ENCODE measurements around the gene CYB5A. TPM values are rescaled to one million over a fixed set of nuclear protein-coding genes. Genes with fewer than 3 reads are reported as not detected.

The CYB5A gene
- total and polyA plus RNA-seq, 2 experiments from 2014 or later: 273 to 457 TPM

DNA sequence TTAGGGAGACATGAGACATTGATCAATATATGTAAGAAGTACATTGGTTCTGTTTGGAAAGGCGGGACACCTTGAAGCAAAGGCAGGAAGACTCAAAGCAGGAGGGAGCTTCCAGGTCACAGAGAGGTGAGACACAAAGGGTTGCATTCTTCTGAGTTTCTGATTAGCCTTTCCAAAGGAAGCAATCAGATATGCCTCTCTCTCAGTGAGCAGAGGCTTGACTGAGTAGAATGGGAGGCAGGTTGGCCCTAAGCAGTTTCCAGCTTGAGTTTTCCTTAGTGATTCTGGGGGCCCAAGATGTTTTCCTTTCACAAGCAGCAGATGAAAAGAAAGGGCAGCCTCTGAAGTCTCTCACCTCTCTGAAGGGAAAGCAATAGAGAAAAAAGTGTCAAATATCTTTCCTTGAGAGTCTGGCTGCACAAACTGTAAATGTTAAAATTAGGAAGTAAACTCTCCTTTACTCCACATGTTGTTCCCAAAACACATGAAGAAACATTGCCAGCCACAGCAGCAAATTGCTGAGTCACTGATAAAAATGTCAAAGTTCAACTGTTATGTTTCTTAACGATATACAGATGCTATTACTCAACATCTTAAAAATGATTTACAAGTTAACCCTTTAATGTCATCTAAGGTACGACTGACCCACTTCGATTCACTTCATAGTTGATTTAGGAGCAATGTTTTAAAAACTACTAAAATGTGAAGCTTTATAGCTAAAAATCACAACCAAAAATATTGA, 40.3 kb downstream of the CYB5A start:
- H3K9me2 ChIP-seq (replicated peaks; ENCODE audit: insufficient read depth): no peaks in the 10 kb centered on the region
- DNase-seq (ENCODE audit: low spot score): peak; percentile 46
- WGBS (ENCODE audit: low lambda C conversion rate, missing lambda C conversion rate): 35% methylated on average over 4 of the region's 4 CpGs
- H3K36me3 ChIP-seq (replicated peaks; ENCODE audit: insufficient read depth, low read depth): no peaks in the 10 kb centered on the region
- no peak overlapping the region for H3K4me3 ChIP-seq
- H3K4me1 ChIP-seq (ENCODE audit: insufficient read depth): peaks cover 34% of the 10 kb centered on the region
- H3K9me3 ChIP-seq (ENCODE audit: low read depth): no peaks in the 10 kb centered on the region
- TF ChIP-seq EZH2phosphoT487 (IDR thresholded peaks at IDR 0.05; ENCODE audit: low read depth, severe bottlenecking, unreplicated experiment) (no peak), EZH2 (IDR thresholded peaks at IDR 0.05; ENCODE audit: borderline replicate concordance) (no peak)
- TF ChIP-seq, protein P1, sequence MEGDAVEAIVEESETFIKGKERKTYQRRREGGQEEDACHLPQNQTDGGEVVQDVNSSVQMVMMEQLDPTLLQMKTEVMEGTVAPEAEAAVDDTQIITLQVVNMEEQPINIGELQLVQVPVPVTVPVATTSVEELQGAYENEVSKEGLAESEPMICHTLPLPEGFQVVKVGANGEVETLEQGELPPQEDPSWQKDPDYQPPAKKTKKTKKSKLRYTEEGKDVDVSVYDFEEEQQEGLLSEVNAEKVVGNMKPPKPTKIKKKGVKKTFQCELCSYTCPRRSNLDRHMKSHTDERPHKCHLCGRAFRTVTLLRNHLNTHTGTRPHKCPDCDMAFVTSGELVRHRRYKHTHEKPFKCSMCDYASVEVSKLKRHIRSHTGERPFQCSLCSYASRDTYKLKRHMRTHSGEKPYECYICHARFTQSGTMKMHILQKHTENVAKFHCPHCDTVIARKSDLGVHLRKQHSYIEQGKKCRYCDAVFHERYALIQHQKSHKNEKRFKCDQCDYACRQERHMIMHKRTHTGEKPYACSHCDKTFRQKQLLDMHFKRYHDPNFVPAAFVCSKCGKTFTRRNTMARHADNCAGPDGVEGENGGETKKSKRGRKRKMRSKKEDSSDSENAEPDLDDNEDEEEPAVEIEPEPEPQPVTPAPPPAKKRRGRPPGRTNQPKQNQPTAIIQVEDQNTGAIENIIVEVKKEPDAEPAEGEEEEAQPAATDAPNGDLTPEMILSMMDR (IDR thresholded peaks at IDR 0.05; ENCODE audit: poor library complexity): no peak
- H3K27ac ChIP-seq: peak overlapping the region; percentile 76
- no peaks in the 10 kb centered on the region for H3K79me2 ChIP-seq
- peak overlapping the region; percentile 13 for H3K4me2 ChIP-seq
- H2AFZ ChIP-seq: no peak overlapping the region
- H4K20me1 ChIP-seq (ENCODE audit: insufficient read depth, poor library complexity, severe bottlenecking): no peaks in the 10 kb centered on the region
- H3K27me3 ChIP-seq: no peaks in the 10 kb centered on the region

DNA sequence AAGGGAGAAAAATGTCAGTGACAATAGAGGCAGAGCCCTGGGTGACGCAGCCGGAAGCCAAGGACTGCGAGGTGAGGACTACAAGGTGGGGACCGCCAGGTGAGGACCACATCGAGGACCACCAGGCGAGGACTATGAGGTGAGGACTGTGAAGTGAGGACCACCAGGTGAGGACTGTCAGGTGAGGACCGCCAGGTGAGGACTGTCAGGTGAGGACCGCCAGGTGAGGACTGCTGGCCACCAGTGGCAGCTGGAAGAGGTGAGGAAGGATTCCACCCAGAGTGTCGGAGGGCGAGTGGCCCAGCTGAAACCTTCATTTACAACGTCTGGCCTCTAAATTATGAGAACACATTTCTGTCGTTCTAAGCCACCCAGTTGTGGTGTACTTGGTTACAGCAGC, 41.6 kb downstream of the CYB5A start:
- Histone ChIP-seq H2AFZ (no peak overlapping the region), H3K4me3 (no peak overlapping the region), H3K9me2 (replicated peaks; ENCODE audit: insufficient read depth) (no peaks in the 10 kb centered on the region), H3K27me3 (no peaks in the 10 kb centered on the region), H3K9me3 (ENCODE audit: low read depth) (no peaks in the 10 kb centered on the region), H3K36me3 (replicated peaks; ENCODE audit: insufficient read depth, low read depth) (no peaks in the 10 kb centered on the region), H3K4me1 (ENCODE audit: insufficient read depth) (peaks cover 22% of the 10 kb centered on the region), H3K4me2 (no peak overlapping the region), H4K20me1 (ENCODE audit: insufficient read depth, poor library complexity, severe bottlenecking) (no peaks in the 10 kb centered on the region), H3K79me2 (no peaks in the 10 kb centered on the region), H3K27ac (peak overlapping the region; percentile 76)
- no peak for DNase-seq (ENCODE audit: low spot score)
- 95% methylated on average over 12 of the region's 12 CpGs for WGBS (ENCODE audit: low lambda C conversion rate, missing lambda C conversion rate)
- TF ChIP-seq EZH2 (IDR thresholded peaks at IDR 0.05; ENCODE audit: borderline replicate concordance) (no peak), EZH2phosphoT487 (IDR thresholded peaks at IDR 0.05; ENCODE audit: low read depth, severe bottlenecking, unreplicated experiment) (no peak)
- TF ChIP-seq, protein P1 (IDR thresholded peaks at IDR 0.05; ENCODE audit: poor library complexity): no peak

DNA sequence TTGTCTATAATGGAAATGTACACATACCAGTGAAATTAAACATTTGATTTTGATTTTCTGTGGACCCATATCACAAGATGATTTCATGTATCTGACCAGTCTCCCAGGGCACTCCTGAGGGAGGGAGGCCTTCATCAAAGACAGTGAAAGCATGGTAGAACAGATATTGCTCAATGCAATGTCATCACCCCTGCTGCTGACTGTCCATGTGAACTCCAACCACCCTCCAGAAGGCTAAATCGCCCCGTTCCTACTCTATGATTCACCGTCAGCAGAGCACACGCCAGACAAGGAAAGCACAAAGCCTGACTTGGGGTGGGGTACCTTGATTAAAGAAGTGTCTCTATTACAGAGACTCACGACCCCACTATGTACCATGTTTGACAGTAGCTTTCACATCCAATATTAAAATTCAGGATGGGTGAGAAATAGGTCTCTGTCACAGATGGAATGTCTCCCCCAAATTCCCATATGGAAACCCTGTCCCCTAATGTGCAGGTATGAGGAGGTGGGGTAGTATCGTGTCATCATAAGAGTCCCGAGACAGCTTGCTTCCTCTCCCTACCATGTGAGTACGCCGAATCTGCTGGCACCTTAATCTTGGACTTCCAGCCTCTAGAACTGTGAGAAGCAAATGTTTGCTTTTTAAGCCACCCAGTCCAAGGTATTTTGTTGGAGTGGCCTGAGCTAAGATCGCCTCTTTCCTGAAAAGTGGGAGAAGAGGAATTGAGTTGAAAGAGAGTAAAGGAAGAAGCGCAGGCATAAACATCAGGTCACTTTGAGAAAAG, 42.4 kb downstream of the CYB5A start:
- WGBS (ENCODE audit: low lambda C conversion rate, missing lambda C conversion rate): 70% methylated on average over 11 of the region's 11 CpGs
- peaks cover 22% of the 10 kb centered on the region for H3K4me1 ChIP-seq (ENCODE audit: insufficient read depth)
- no peaks in the 10 kb centered on the region for H3K79me2 ChIP-seq
- no peak overlapping the region for H3K4me3 ChIP-seq
- no peak overlapping the region for H3K4me2 ChIP-seq
- TF ChIP-seq EZH2phosphoT487 (IDR thresholded peaks at IDR 0.05; ENCODE audit: low read depth, severe bottlenecking, unreplicated experiment) (no peak), EZH2 (IDR thresholded peaks at IDR 0.05; ENCODE audit: borderline replicate concordance) (no peak)
- TF ChIP-seq, protein P1 (IDR thresholded peaks at IDR 0.05; ENCODE audit: poor library complexity): no peak
- no peaks in the 10 kb centered on the region for H3K36me3 ChIP-seq (replicated peaks; ENCODE audit: insufficient read depth, low read depth)
- no peaks in the 10 kb centered on the region for H3K9me2 ChIP-seq (replicated peaks; ENCODE audit: insufficient read depth)
- H2AFZ ChIP-seq: no peak overlapping the region
- H3K27ac ChIP-seq: peak overlapping the region; percentile 76
- H3K27me3 ChIP-seq: no peaks in the 10 kb centered on the region
- no peaks in the 10 kb centered on the region for H4K20me1 ChIP-seq (ENCODE audit: insufficient read depth, poor library complexity, severe bottlenecking)
- peak; percentile 63 for DNase-seq (ENCODE audit: low spot score)
- no peaks in the 10 kb centered on the region for H3K9me3 ChIP-seq (ENCODE audit: low read depth)

Measured in hepatocyte (in vitro differentiated cells).